Stimulated activated CD8-positive, alpha-beta memory T cell treated with anti-CD3 and anti-CD28 coated beads, Interleukin-12 subunit alpha, Interleukin-12 subunit beta, amount 100 ng/mL, for 4 hours (primary cell): ENCODE measurements around the gene MAP2K2.
A peak's percentile ranks its signal among the peaks of the same experiment; 100 is the strongest.
"Not testable (repeated sequence)": the region's sequence is repeated elsewhere in the genome, so short reads cannot be mapped to it uniquely, and the experiment has no call there.

ENCODE experiments used
- DNase-seq: peaks from one replicate; pipeline ENCODE4 v3.0.0-alpha.2; 2020; ENCODE audit warnings: low read depth

The MAP2K2 gene

GRCh38 chr19:4123615-4124568, at the start of gene MAP2K2:
Gene MAP2K2 (minus strand): TSS chr19:4124122. CDS start chr19:4123875, 247 bp downstream.
- peak; percentile 94 for DNase-seq

GRCh38 chr19:4172861-4173473, 49.0 kb upstream of the MAP2K2 start:
- peak; percentile 24 for DNase-seq

DNA sequence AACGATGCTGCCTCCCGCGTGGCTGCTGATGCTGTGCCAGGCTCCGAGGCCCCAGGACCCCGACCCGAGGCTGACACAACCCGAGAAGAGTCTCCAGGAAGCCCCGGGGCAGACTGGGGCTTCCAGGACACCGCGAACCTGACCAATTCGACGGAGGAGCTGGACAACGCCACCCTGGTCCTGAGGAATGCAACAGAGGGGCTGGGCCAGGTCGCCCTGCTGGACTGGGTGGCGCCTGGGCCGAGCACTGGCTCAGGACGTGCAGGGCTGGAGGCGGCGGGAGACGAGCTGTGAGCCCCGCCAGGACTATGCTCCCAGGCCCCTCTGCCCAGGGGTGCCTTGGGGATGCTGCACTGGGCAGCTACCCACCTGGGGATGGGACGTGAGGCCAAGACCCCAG, 47.8 kb upstream of the MAP2K2 start:
- DNase-seq: no peak

DNA sequence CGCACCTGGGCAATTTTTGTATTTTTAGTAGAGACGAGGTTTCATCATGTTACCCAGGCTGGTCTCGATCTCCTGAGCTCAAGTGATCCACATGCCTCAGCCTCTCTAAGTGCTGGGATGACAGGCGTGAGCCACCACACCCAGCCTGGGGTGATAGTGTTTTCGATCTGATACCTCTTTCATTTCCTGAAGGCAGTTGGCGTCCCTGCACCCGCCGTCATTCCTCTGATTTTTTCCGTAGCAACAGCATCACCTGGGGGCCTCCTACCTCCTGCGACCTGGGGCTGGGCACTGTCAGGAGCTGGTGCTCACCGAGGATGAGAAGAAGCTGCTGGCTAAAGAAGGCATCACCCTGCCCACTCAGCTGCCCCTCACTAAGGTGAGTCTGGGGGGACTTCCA, 40.3 kb upstream of the MAP2K2 start:
- DNase-seq: no peak

DNA sequence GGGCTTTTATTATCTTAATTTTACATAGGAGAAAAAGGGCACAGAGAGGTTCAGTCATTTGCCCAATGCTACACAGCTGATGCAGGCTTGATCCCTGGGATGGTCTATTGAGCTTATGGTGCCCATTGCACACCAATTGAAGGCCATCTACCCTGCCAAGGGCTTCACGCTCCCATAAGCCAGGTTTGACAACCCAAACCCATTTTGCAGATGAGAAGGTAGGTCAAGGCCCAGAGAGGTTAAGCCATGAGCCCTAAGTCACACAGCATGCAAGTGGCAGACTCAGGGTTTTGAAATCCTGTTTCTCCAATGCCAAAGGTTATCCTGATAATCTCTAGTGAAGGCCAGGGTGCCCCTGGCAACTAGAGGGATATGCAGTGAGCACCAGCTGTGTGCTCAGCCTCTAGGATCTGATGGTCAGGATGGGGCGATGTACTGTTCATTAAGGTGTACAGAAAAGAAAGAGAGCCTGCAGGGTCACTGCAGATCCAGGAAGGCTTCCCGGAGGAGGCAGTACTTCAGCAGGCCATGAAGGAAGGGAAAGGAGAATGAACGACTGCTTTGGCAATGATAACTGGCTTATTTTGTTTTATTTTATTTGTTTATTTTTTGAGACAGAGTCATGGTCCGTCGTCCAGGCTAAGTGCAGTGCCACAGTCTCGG, 37.6 kb upstream of the MAP2K2 start:
- DNase-seq: no peak

GRCh38 chr19:4157971-4158370, 34.0 kb upstream of the MAP2K2 start:
- DNase-seq: not testable (repeated sequence)

DNA sequence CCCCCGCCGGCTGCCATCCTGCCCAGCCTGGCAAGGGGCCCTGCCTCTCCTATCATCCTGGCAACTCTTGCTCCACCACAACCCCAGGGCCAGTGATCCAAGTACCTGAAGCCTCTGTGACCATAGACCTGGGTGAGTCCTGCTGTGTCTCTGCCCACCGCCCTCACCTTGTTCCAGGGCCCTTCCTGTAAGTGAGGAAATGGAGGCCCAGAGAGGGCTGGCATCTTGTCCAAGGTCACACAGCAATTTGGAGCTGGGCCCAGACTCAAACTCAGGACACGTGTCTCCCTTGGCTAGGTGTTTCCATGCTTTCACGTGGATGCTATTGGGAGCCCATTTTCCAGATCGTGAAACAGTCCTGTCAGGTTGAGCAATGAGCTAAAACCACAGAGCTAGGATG, 33.2 kb upstream of the MAP2K2 start:
- DNase-seq: no peak

GRCh38 chr19:4154571-4155312, 30.8 kb upstream of the MAP2K2 start:
- DNase-seq: no peak

DNA sequence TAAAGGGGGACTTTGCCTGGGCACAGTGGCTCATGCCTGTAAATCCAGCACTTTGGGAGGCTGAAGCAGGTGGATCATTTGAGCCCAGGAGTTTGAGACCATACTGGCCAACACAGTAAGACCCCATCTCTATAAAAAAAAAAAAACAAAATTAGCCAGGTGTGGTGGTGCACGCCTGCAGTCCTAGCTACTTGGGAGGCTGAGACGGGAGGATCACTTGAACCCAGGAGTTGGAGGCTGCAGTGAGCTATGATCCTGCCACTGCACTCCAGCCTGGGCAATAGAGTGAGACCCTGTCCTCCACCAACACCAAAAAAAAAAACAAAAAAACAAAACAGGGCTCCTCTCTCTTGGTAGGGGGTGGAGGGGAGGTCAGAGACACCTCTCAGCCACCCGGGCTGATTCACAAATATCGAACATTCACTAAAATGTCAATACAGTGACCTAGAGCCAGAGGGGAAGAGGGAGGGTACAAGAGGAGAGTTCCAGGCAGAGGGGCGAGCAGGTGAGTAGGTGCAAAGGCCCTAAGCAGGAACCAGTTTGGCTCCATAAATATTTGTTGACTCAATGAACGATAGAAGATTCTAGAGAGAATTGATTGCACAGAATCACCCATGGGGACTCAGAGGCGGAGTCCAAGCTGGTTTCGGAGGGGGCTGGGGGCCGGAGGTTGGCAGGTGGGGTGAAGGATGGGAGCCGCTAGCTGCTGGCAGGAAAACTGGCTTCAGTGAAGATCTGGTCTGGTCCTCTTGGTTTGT, 28.5 kb upstream of the MAP2K2 start:
- DNase-seq: no peak

GRCh38 chr19:4151623-4152022, 27.7 kb upstream of the MAP2K2 start:
- DNase-seq: no peak

GRCh38 chr19:4149518-4150288, 25.8 kb upstream of the MAP2K2 start:
- DNase-seq: no peak

DNA sequence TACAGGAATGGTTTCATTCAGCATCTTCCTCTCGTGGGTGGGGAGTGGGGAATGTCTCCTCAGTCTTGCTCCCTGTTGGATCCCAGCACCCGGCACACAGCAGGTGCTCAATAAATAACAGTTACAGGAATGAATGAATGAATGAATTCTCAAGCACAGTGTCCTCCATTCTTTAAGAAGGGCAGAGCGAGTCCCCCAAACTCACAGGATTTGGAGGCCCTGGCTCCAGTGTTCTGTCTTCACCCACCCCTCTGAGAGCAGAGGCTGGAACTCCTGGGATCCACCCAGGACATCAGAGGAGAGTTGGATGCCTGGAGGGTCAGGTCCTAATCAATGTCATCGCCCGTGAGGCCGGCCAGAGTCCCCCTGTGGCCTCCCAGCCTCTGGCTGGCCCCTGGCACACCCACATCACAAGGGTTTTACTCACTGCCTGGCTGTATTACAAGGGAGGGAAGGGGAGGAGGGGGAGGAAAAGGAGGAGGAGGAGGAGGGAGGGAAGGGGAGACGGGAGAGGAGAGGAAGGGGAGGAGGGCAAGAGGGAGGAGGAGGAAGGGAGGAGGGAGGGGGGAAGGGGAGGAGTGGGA, 20.8 kb upstream of the MAP2K2 start:
- DNase-seq: no peak

GRCh38 chr19:4142916-4143315, 19.0 kb upstream of the MAP2K2 start:
- DNase-seq: not testable (repeated sequence)

- no peak for DNase-seq
Observed at GRCh38 chr19:4140237-4140711, 16.4 kb upstream of the MAP2K2 start.

DNA sequence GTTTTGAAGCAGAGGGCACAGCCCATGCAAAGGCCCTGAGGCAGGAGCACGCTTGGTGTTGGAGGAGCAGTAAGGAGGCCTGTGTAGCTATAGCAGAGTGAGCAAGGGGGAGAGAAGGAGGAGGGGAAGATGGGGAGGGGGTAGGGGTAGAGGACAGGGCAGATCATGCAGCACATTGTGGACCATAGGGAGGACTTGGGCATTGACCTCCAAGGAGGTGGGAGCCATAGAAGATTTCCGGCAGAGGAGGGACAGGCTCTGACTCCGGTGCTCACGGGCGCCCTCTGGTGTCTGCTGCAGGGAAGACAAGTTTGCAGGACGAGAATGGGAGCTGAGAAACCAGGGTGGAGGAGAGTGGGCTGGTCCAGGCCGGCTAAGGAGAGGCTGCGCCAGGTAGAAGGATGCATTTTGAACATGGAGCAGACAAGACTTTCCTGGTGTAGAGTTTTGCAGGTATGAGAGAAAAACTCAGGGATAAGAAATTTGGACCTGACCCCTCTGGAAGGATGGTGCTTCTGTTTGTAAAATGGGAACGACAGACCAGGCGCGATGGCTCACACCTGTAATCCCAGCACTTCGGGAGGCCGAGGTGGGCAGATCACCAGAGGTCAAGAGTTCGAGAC, 15.8 kb upstream of the MAP2K2 start:
- DNase-seq: peak; percentile 63

GRCh38 chr19:4138445-4138844, 14.5 kb upstream of the MAP2K2 start:
- no peak for DNase-seq

DNA sequence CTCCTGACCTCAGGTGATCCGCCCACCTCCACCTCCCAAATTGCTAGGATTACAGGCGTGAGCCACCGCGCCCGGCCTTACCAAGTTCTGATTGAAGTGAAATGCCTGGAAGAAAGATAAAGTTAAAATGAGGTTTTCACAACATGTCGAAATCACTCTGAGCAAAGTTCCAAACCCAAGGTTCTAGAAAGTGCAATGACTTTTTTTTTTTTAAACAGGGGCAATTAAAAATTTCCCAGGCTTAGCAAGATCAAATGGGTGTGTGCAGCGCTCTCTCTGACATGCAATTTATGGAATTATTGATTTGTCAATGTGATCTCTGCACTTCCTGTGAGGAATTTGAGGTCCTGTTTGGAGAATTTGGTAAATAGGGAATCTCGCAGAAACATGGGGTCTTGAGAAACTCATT, 12.8 kb upstream of the MAP2K2 start:
- DNase-seq: no peak

- DNase-seq: not testable (repeated sequence)
Observed at GRCh38 chr19:4135386-4135785, 11.5 kb upstream of the MAP2K2 start.

DNA sequence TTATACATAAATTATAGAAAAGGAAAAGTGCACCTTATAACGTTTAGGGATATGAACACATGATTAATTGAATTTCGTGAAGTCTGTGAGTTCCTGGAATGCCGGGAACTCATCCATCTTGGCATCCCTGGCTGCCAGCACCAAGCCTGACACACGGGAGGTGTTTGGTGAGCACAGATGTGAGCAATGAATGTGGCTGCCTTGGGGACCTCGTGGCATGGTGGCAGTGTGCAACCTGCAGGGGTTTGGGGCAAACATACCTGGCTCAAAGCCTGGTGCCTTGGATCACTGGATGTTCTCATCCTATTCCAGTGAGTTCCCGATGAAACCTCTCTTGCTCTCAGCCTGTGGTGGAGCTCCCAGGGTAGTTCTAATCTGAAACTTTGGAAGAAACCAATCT, 10.4 kb upstream of the MAP2K2 start:
- DNase-seq: no peak
